Measurements from ENCODE around the gene SMARCA2. TPM values are rescaled to one million over a fixed set of nuclear protein-coding genes. Genes with fewer than 3 reads are reported as not detected.
A peak's percentile ranks its signal among the peaks of the same experiment; 100 is the strongest.
"Not testable (repeated sequence)": the region's sequence is repeated elsewhere in the genome, so short reads cannot be mapped to it uniquely, and the experiment has no call there.

The SMARCA2 gene
- polyA plus RNA-seq, 1 donor from 2014 or later = 150 TPM

DNA sequence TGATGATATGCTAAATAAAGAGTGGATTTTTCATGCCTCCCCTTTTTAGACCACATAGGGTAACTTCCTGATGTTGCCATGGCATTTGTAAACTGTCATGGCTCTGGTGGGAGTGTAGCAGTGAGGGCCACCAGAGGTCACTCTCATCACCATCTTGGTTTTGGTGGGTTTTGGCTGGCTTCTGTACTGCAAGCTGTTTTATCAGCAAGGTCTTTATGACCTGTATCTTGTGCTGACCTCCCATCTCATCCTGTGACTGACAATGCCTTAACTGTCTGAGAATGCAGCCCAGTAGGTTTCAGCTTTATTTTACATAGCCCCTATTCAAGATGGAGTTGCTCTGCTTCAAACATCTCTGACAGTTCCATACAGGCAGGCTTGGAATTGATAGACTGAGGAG lies 131.6 kb downstream of the SMARCA2 start:
- not testable (repeated sequence) for H3K79me2 ChIP-seq (replicated peaks; ENCODE audit: insufficient read depth, low read length)
- TF ChIP-seq SMC3 (conservative IDR thresholded peaks at IDR 0.05; ENCODE audit: poor library complexity) = peak; percentile 78
- peak; percentile 71 for TF ChIP-seq RAD21 (conservative IDR thresholded peaks at IDR 0.05)
- TF ChIP-seq, protein P1, sequence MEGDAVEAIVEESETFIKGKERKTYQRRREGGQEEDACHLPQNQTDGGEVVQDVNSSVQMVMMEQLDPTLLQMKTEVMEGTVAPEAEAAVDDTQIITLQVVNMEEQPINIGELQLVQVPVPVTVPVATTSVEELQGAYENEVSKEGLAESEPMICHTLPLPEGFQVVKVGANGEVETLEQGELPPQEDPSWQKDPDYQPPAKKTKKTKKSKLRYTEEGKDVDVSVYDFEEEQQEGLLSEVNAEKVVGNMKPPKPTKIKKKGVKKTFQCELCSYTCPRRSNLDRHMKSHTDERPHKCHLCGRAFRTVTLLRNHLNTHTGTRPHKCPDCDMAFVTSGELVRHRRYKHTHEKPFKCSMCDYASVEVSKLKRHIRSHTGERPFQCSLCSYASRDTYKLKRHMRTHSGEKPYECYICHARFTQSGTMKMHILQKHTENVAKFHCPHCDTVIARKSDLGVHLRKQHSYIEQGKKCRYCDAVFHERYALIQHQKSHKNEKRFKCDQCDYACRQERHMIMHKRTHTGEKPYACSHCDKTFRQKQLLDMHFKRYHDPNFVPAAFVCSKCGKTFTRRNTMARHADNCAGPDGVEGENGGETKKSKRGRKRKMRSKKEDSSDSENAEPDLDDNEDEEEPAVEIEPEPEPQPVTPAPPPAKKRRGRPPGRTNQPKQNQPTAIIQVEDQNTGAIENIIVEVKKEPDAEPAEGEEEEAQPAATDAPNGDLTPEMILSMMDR (IDR thresholded peaks at IDR 0.05; ENCODE audit: poor library complexity, severe bottlenecking) = peak; percentile 68

DNA sequence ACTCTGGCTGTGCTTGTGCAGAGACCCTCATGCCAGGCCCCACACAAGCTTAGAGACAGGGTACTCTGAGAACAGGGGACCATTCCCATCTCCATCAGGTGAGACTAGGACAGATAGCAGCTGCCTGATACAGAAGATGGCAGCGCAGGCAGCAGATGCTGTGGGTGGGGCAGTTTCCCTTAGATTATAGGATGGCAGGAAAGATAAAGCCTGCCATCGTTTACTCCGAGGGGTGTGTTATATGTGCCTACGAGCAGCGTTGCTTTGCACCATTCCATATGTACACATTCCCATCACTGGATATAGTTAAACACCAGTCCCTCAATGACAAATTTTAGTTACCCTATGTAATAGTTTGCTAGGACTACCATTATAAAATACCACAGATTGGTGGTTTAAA lies 135.2 kb downstream of the SMARCA2 start:
- H3K9me2 ChIP-seq (ENCODE audit: insufficient read depth, low read length) = no peaks in the 10 kb centered on the region
- no peaks in the 10 kb centered on the region for H3K79me2 ChIP-seq (replicated peaks; ENCODE audit: insufficient read depth, low read length)
- no peak overlapping the region for H2AFZ ChIP-seq (ENCODE audit: low read depth, low read length)
- no peak overlapping the region for H3K9ac ChIP-seq (ENCODE audit: low read length)
- no peak overlapping the region for H3K27ac ChIP-seq (ENCODE audit: low read length)
- H4K20me1 ChIP-seq (ENCODE audit: insufficient read depth) = no peaks in the 10 kb centered on the region
- no peak overlapping the region for H3K4me3 ChIP-seq (ENCODE audit: low read length)
- H3K9me3 ChIP-seq (ENCODE audit: low read length) = peaks cover 2% of the 10 kb centered on the region
- no peaks in the 10 kb centered on the region for H3F3A ChIP-seq (ENCODE audit: insufficient read depth, low read length, poor library complexity, severe bottlenecking)
- no peak for TF ChIP-seq SMC3 (conservative IDR thresholded peaks at IDR 0.05; ENCODE audit: poor library complexity)
- no peak for TF ChIP-seq MXI1 (conservative IDR thresholded peaks at IDR 0.05; ENCODE audit: poor library complexity, severe bottlenecking)
- no peak for TF ChIP-seq RAD21 (conservative IDR thresholded peaks at IDR 0.05)
- TF ChIP-seq, protein P1 (IDR thresholded peaks at IDR 0.05; ENCODE audit: poor library complexity, severe bottlenecking) = no peak
- H3K27me3 ChIP-seq (ENCODE audit: insufficient read depth, low read depth, low read length) = no peaks in the 10 kb centered on the region
- no peak overlapping the region for H3K4me2 ChIP-seq (ENCODE audit: low read length)
- H3K36me3 ChIP-seq (ENCODE audit: insufficient read depth, low read length) = peaks cover 4% of the 10 kb centered on the region

More for the DNA sequence above, 131.6 kb downstream of the SMARCA2 start:
- H3K9me2 ChIP-seq (ENCODE audit: insufficient read depth, low read length); H4K20me1 ChIP-seq (ENCODE audit: insufficient read depth); H3K9me3 ChIP-seq (ENCODE audit: low read length); H3K36me3 ChIP-seq (ENCODE audit: insufficient read depth, low read length); H3K27me3 ChIP-seq (ENCODE audit: insufficient read depth, low read depth, low read length); H3K4me3 ChIP-seq (ENCODE audit: low read length); H3K27ac ChIP-seq (ENCODE audit: low read length); H3K4me2 ChIP-seq (ENCODE audit: low read length); H3K9ac ChIP-seq (ENCODE audit: low read length); H2AFZ ChIP-seq (ENCODE audit: low read depth, low read length); H3F3A ChIP-seq (ENCODE audit: insufficient read depth, low read length, poor library complexity, severe bottlenecking): not testable (repeated sequence)

DNA sequence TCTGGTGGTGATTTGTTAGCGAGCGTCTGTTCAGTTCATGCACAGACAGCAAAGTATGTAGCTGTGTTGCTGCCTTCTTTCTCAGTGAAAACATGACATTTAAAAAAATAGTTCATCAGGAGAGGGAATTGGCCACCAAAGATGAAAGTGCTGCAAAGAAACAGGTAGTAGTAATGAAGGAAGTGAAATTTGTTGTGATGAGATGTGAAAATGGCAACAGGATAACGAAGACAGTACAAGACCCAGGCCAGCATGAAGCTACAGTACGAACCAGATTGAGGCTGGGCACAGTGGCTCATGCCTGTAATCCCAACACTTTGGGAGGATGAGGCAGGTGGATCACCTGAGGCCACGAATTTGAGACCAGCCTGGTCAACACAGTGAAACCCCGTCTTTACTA lies 136.0 kb downstream of the SMARCA2 start:
- Histone ChIP-seq H3K27me3 (ENCODE audit: insufficient read depth, low read depth, low read length) (no peaks in the 10 kb centered on the region), H3K79me2 (replicated peaks; ENCODE audit: insufficient read depth, low read length) (no peaks in the 10 kb centered on the region), H3K4me3 (ENCODE audit: low read length) (no peak overlapping the region), H3K9ac (ENCODE audit: low read length) (no peak overlapping the region), H3K9me3 (ENCODE audit: low read length) (peaks cover 2% of the 10 kb centered on the region), H3K4me2 (ENCODE audit: low read length) (no peak overlapping the region), H3K9me2 (ENCODE audit: insufficient read depth, low read length) (no peaks in the 10 kb centered on the region), H4K20me1 (ENCODE audit: insufficient read depth) (no peaks in the 10 kb centered on the region), H2AFZ (ENCODE audit: low read depth, low read length) (no peak overlapping the region), H3K27ac (ENCODE audit: low read length) (no peak overlapping the region), H3F3A (ENCODE audit: insufficient read depth, low read length, poor library complexity, severe bottlenecking) (no peaks in the 10 kb centered on the region), H3K36me3 (ENCODE audit: insufficient read depth, low read length) (peaks cover 4% of the 10 kb centered on the region)
- TF ChIP-seq SMC3 (conservative IDR thresholded peaks at IDR 0.05; ENCODE audit: poor library complexity) = no peak
- TF ChIP-seq RAD21 (conservative IDR thresholded peaks at IDR 0.05) = no peak
- TF ChIP-seq, protein P2, sequence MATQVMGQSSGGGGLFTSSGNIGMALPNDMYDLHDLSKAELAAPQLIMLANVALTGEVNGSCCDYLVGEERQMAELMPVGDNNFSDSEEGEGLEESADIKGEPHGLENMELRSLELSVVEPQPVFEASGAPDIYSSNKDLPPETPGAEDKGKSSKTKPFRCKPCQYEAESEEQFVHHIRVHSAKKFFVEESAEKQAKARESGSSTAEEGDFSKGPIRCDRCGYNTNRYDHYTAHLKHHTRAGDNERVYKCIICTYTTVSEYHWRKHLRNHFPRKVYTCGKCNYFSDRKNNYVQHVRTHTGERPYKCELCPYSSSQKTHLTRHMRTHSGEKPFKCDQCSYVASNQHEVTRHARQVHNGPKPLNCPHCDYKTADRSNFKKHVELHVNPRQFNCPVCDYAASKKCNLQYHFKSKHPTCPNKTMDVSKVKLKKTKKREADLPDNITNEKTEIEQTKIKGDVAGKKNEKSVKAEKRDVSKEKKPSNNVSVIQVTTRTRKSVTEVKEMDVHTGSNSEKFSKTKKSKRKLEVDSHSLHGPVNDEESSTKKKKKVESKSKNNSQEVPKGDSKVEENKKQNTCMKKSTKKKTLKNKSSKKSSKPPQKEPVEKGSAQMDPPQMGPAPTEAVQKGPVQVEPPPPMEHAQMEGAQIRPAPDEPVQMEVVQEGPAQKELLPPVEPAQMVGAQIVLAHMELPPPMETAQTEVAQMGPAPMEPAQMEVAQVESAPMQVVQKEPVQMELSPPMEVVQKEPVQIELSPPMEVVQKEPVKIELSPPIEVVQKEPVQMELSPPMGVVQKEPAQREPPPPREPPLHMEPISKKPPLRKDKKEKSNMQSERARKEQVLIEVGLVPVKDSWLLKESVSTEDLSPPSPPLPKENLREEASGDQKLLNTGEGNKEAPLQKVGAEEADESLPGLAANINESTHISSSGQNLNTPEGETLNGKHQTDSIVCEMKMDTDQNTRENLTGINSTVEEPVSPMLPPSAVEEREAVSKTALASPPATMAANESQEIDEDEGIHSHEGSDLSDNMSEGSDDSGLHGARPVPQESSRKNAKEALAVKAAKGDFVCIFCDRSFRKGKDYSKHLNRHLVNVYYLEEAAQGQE (IDR thresholded peaks at IDR 0.05; ENCODE audit: borderline replicate concordance) = no peak
- no peak for TF ChIP-seq EP300 (conservative IDR thresholded peaks at IDR 0.05; ENCODE audit: poor library complexity, severe bottlenecking)
